ENCODE results near the gene CPNE6.

- TF ChIP-seq CTCF (optimal IDR thresholded peaks at IDR 0.05 in 1 of 3, IDR thresholded peaks at IDR 0.05 in 1 of 3, conservative IDR thresholded peaks at IDR 0.05 in 1 of 3; ENCODE audit: extremely low read depth in 1 of 3, insufficient read depth in 2 of 3, low read length in 3 of 3) (no peak), EZH2 (IDR thresholded peaks at IDR 0.05; ENCODE audit: low read length) (no peak)
Observed at GRCh38 chr14:24113801-24114531, 42.6 kb downstream of the CPNE6 start.
